Stimulated activated memory B cell treated with anti-CD40 and anti-IgM and Interleukin-4, amounts not matched to agents 10 μg/mL and 1 μg/mL and 100 μg/mL, for 72 hours (primary cell): ENCODE data around the gene TMEM192.
"Not testable (repeated sequence)": the region's sequence is repeated elsewhere in the genome, so short reads cannot be mapped to it uniquely, and the experiment has no call there.

Source experiments
- ATAC-seq: fragments of 150-1000 bp; cut with Tn5 transposase; 2 replicates; pipeline ENCODE4 v1.10.0; 2021
- H3K27ac Mint-ChIP-seq: one replicate; pipeline ENCODE4 v1.8.0; 2022; ENCODE audit warnings: mild to moderate bottlenecking, mixed read lengths
- H3K27me3 Mint-ChIP-seq: one replicate; pipeline ENCODE4 v1.8.0; 2022; ENCODE audit warnings: mixed read lengths
- H3K36me3 Mint-ChIP-seq: one replicate; pipeline ENCODE4 v1.8.0; 2022; ENCODE audit warnings: mixed read lengths
- H3K4me1 Mint-ChIP-seq: one replicate; pipeline ENCODE4 v1.8.0; 2022; ENCODE audit warnings: mixed read lengths
- H3K4me3 Mint-ChIP-seq: one replicate; pipeline ENCODE4 v1.8.0; 2022; ENCODE audit warnings: mild to moderate bottlenecking, moderate library complexity, mixed read lengths
- H3K9me3 Mint-ChIP-seq: one replicate; pipeline ENCODE4 v1.8.0; 2022; ENCODE audit warnings: mixed read lengths

Gene TMEM192

GRCh38 chr4:165060938-165061337 lies 51.7 kb downstream of the TMEM192 start:
- no peak overlapping the region for H3K27ac Mint-ChIP-seq
- peaks cover 5% of the 10 kb centered on the region for H3K36me3 Mint-ChIP-seq
- no peaks in the 10 kb centered on the region for H3K27me3 Mint-ChIP-seq
- H3K9me3 Mint-ChIP-seq, result no peaks in the 10 kb centered on the region
- no peaks in the 10 kb centered on the region for H3K4me1 Mint-ChIP-seq
- H3K4me3 Mint-ChIP-seq, result no peak overlapping the region
- ATAC-seq, result no peak

- ATAC-seq, result no peak
- Mint-ChIP-seq H3K27me3 (no peaks in the 10 kb centered on the region), H3K27ac (no peak overlapping the region), H3K9me3 (no peaks in the 10 kb centered on the region), H3K36me3 (no peaks in the 10 kb centered on the region), H3K4me1 (no peaks in the 10 kb centered on the region), H3K4me3 (no peak overlapping the region)
Measured at GRCh38 chr4:165059386-165059785, 53.3 kb downstream of the TMEM192 start.

- Mint-ChIP-seq H3K27me3 (no peaks in the 10 kb centered on the region), H3K9me3 (no peaks in the 10 kb centered on the region), H3K36me3 (no peaks in the 10 kb centered on the region), H3K4me1 (no peaks in the 10 kb centered on the region), H3K4me3 (no peak overlapping the region), H3K27ac (no peak overlapping the region)
- ATAC-seq, result no peak
Measured at GRCh38 chr4:165058666-165059065, 54.0 kb downstream of the TMEM192 start.

DNA sequence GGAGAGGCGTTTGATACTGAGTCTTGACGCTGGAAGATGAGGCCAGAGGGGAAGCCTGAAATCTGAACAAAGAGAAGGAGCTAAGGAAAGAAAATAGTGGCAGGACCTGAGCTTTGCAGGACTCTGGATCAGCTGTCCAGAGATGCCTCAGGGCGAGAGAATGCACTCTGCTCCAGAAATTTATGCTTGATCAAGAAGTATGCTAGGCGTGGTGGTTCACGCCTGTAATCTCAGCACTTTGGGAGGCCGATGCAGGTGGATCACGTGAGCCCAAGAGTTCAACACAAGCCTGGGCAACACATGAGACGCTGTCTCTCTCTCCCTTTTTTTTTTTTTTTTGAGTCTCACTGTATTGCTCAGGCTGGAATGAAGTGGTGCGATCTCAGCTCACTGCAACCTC lies 57.1 kb downstream of the TMEM192 start:
- no peaks in the 10 kb centered on the region for H3K9me3 Mint-ChIP-seq
- no peaks in the 10 kb centered on the region for H3K36me3 Mint-ChIP-seq
- H3K27me3 Mint-ChIP-seq, result no peaks in the 10 kb centered on the region
- H3K4me1 Mint-ChIP-seq, result no peaks in the 10 kb centered on the region
- no peak overlapping the region for H3K4me3 Mint-ChIP-seq
- no peak overlapping the region for H3K27ac Mint-ChIP-seq
- ATAC-seq, result no peak

GRCh38 chr4:165053645-165054044 lies 59.0 kb downstream of the TMEM192 start, which contains the start of gene TRIM75:
Gene TRIM75, plus strand, starts transcription at chr4:165053866. Its CDS starts 5,282 bp downstream, at chr4:165059148.
- Mint-ChIP-seq H3K27me3 (no peaks in the 10 kb centered on the region), H3K36me3 (no peaks in the 10 kb centered on the region), H3K4me1 (no peaks in the 10 kb centered on the region), H3K9me3 (no peaks in the 10 kb centered on the region), H3K4me3 (no peak within 1 kb of the TSS), H3K27ac (no peak within 1 kb of the TSS)
- no peak for ATAC-seq

DNA sequence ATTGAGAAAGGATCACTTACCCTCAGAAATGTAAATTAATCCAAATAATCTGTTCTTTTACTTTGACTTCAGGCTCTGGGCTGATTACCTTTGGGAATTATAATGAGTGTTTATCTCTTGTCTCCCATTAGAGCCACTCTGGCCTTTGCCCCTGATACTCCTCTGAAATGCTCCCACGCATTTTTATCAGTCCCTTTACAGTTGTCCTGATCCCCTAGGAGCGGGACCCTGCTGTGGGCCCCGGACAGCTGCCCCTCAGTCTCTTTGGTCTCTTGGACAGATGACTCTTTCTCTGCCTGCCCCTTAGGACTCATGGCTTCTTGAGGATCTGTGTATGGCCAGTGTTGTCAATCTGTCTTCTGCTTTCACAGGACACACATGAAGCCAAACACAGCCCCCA lies 60.0 kb downstream of the TMEM192 start:
- no peaks in the 10 kb centered on the region for H3K9me3 Mint-ChIP-seq
- H3K36me3 Mint-ChIP-seq, result no peaks in the 10 kb centered on the region
- no peak overlapping the region for H3K4me3 Mint-ChIP-seq
- no peaks in the 10 kb centered on the region for H3K4me1 Mint-ChIP-seq
- no peak overlapping the region for H3K27ac Mint-ChIP-seq
- H3K27me3 Mint-ChIP-seq, result no peaks in the 10 kb centered on the region
- ATAC-seq, result no peak

DNA sequence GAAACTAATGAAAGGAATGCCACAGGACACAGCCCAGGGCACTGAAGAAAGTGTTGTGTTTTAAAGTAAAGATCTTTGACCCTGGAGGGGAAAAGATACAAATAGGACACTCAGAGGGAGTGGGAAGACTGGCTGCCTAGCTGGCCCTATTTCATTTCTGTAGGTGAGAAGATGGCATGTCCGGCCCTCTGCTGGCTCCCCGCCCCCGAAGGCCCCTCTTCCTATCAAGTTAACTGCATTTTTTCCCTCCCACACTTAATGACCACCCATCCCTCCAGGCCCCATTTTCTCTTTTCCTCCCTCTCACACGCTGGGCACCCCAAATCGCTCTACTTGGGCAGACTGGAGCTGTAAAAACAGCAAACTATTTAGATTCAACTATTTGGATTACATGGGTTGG lies 64.5 kb downstream of the TMEM192 start:
- Mint-ChIP-seq H3K4me3 (no peak overlapping the region), H3K4me1 (no peaks in the 10 kb centered on the region), H3K9me3 (no peaks in the 10 kb centered on the region), H3K27ac (no peak overlapping the region), H3K36me3 (no peaks in the 10 kb centered on the region), H3K27me3 (peaks cover 9% of the 10 kb centered on the region)
- no peak for ATAC-seq

- no peak for ATAC-seq
- H3K27me3 Mint-ChIP-seq, result peaks cover 8% of the 10 kb centered on the region
- no peaks in the 10 kb centered on the region for H3K4me1 Mint-ChIP-seq
- no peak within 1 kb of the TSS for H3K27ac Mint-ChIP-seq
- no peak within 1 kb of the TSS for H3K4me3 Mint-ChIP-seq
- no peaks in the 10 kb centered on the region for H3K9me3 Mint-ChIP-seq
- H3K36me3 Mint-ChIP-seq, result no peaks in the 10 kb centered on the region
Measured at GRCh38 chr4:165031436-165032211, 81.0 kb downstream of the TMEM192 start, which contains the start of gene TRIM60. Gene TRIM60, plus strand, starts transcription at chr4:165031999. Its CDS starts 8,074 bp downstream, at chr4:165040073.

DNA sequence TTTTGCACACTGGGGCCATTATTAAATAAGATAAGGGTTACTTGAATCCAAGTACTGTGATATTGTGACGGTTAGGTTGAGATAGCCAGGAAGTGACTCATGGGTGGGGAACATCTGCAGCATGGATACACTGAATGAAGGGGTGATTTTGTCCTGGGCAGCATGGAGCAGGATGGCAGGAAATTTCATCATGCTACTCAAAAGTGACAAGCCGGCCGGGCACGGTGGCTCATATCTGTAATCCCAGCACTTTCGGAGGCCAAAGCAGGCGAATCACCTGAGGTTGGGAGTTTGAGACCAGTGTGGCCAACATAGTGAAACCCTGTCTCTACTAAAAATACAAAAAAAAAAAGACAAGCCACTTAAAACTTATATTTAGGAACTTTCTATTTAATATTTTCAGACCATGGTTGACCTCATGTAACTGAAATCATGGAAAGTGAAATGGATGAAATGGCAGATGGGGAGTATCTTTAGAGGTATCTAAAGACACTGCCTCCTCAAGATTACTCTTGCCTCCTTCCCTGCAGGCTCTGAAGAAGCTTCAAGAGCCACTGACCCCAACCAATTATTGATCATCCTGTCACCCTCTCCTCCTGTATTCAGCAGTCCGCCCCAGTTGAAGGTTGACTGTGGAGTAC lies 84.8 kb downstream of the TMEM192 start:
- Mint-ChIP-seq H3K4me1 (no peaks in the 10 kb centered on the region), H3K27ac (no peak overlapping the region), H3K27me3 (peaks cover 14% of the 10 kb centered on the region), H3K4me3 (no peak overlapping the region), H3K36me3 (no peaks in the 10 kb centered on the region), H3K9me3 (no peaks in the 10 kb centered on the region)
- no peak for ATAC-seq

- not testable (repeated sequence) for H3K36me3 Mint-ChIP-seq, H3K9me3 Mint-ChIP-seq, H3K27ac Mint-ChIP-seq, ATAC-seq, H3K4me1 Mint-ChIP-seq, H3K4me3 Mint-ChIP-seq
- H3K27me3 Mint-ChIP-seq, result peaks cover 14% of the 10 kb centered on the region
Measured at GRCh38 chr4:165025782-165026181, 86.9 kb downstream of the TMEM192 start.
